Memory B cell (primary cell): ENCODE results near the gene C19orf44.
A peak's percentile ranks its signal among the peaks of the same experiment; 100 is the strongest.

ENCODE experiments used
- ATAC-seq: fragments of 150-1000 bp; cut with Tn5 transposase; 2 replicates; pipeline ENCODE4 v1.10.0; 2021; ENCODE audit warnings: low read depth, mild to moderate bottlenecking, moderate library complexity
- DNase-seq, 2 donors: peaks; one replicate each; pipeline ENCODE4 v3.0.0; 2022; ENCODE audit warnings: low spot score in 2 of 2
- H3K27ac Mint-ChIP-seq: one replicate; pipeline ENCODE4 v1.8.0; 2022; ENCODE audit warnings: mild to moderate bottlenecking, moderate library complexity, mixed read lengths
- H3K27me3 Mint-ChIP-seq: one replicate; pipeline ENCODE4 v1.8.0; 2022; ENCODE audit warnings: mixed read lengths
- H3K36me3 Mint-ChIP-seq: one replicate; pipeline ENCODE4 v1.8.0; 2022; ENCODE audit warnings: mild to moderate bottlenecking, mixed read lengths
- H3K4me1 Mint-ChIP-seq: one replicate; pipeline ENCODE4 v1.8.0; 2022; ENCODE audit warnings: mixed read lengths
- H3K4me3 Mint-ChIP-seq: one replicate; pipeline ENCODE4 v1.8.0; 2022; ENCODE audit warnings: mild to moderate bottlenecking, moderate library complexity, mixed read lengths
- H3K9me3 Mint-ChIP-seq: one replicate; pipeline ENCODE4 v1.8.0; 2022; ENCODE audit warnings: mixed read lengths

C19orf44 gene

GRCh38 chr19:16516381-16516780 lies 20.2 kb downstream of the C19orf44 start:
- Mint-ChIP-seq H3K36me3 (peaks cover 35% of the 10 kb centered on the region), H3K4me3 (no peak overlapping the region), H3K9me3 (no peaks in the 10 kb centered on the region), H3K27ac (peak overlapping the region; percentile 55), H3K4me1 (no peaks in the 10 kb centered on the region), H3K27me3 (no peaks in the 10 kb centered on the region)
- ATAC-seq (no peak), DNase-seq (no peak)

- Mint-ChIP-seq H3K27me3 (no peaks in the 10 kb centered on the region), H3K9me3 (no peaks in the 10 kb centered on the region), H3K4me1 (no peaks in the 10 kb centered on the region), H3K36me3 (peaks cover 31% of the 10 kb centered on the region), H3K27ac (peak overlapping the region; percentile 55), H3K4me3 (no peak overlapping the region)
- no peak for DNase-seq
- ATAC-seq, result no peak
Observed at GRCh38 chr19:16516923-16517610, 20.9 kb downstream of the C19orf44 start.

GRCh38 chr19:16518061-16518460 lies 21.9 kb downstream of the C19orf44 start:
- Mint-ChIP-seq H3K36me3 (peaks cover 33% of the 10 kb centered on the region), H3K27me3 (no peaks in the 10 kb centered on the region), H3K4me3 (no peak overlapping the region), H3K27ac (no peak overlapping the region), H3K9me3 (no peaks in the 10 kb centered on the region), H3K4me1 (no peaks in the 10 kb centered on the region)
- DNase-seq, result no peak
- ATAC-seq, result no peak

GRCh38 chr19:16518483-16519229 lies 22.5 kb downstream of the C19orf44 start:
- Mint-ChIP-seq H3K4me3 (no peak overlapping the region), H3K4me1 (no peaks in the 10 kb centered on the region), H3K27me3 (no peaks in the 10 kb centered on the region), H3K36me3 (peaks cover 36% of the 10 kb centered on the region), H3K27ac (no peak overlapping the region), H3K9me3 (no peaks in the 10 kb centered on the region)
- DNase-seq (no peak), ATAC-seq (no peak)

GRCh38 chr19:16519230-16519687 lies 23.1 kb downstream of the C19orf44 start:
- Mint-ChIP-seq H3K36me3 (peaks cover 41% of the 10 kb centered on the region), H3K9me3 (no peaks in the 10 kb centered on the region), H3K4me1 (no peaks in the 10 kb centered on the region), H3K27ac (no peak overlapping the region), H3K27me3 (no peaks in the 10 kb centered on the region), H3K4me3 (no peak overlapping the region)
- ATAC-seq, result no peak
- DNase-seq, result no peak

- Mint-ChIP-seq H3K4me1 (no peaks in the 10 kb centered on the region), H3K36me3 (peaks cover 42% of the 10 kb centered on the region), H3K27ac (no peak overlapping the region), H3K4me3 (no peak overlapping the region), H3K9me3 (no peaks in the 10 kb centered on the region), H3K27me3 (no peaks in the 10 kb centered on the region)
- ATAC-seq, result no peak
- DNase-seq, result no peak
Observed at GRCh38 chr19:16520074-16520973, 24.1 kb downstream of the C19orf44 start.

GRCh38 chr19:16520986-16521624 lies 24.9 kb downstream of the C19orf44 start:
- H3K36me3 Mint-ChIP-seq, result peaks cover 42% of the 10 kb centered on the region
- ATAC-seq (no peak), DNase-seq (no peak)
- H3K9me3 Mint-ChIP-seq, result no peaks in the 10 kb centered on the region
- no peaks in the 10 kb centered on the region for H3K4me1 Mint-ChIP-seq
- no peak overlapping the region for H3K27ac Mint-ChIP-seq
- H3K4me3 Mint-ChIP-seq, result no peak overlapping the region
- no peaks in the 10 kb centered on the region for H3K27me3 Mint-ChIP-seq

- Mint-ChIP-seq H3K36me3 (peaks cover 41% of the 10 kb centered on the region), H3K9me3 (no peaks in the 10 kb centered on the region), H3K27ac (no peak overlapping the region), H3K27me3 (no peaks in the 10 kb centered on the region), H3K4me3 (no peak overlapping the region), H3K4me1 (no peaks in the 10 kb centered on the region)
- DNase-seq, result no peak
- no peak for ATAC-seq
Observed at GRCh38 chr19:16521715-16522289, 25.6 kb downstream of the C19orf44 start.

- Mint-ChIP-seq H3K9me3 (no peaks in the 10 kb centered on the region), H3K27ac (no peak overlapping the region), H3K27me3 (no peaks in the 10 kb centered on the region), H3K4me3 (no peak overlapping the region), H3K36me3 (peaks cover 39% of the 10 kb centered on the region), H3K4me1 (no peaks in the 10 kb centered on the region)
- DNase-seq (no peak), ATAC-seq (no peak)
Observed at GRCh38 chr19:16522559-16523377, 26.6 kb downstream of the C19orf44 start.

- H3K27me3 Mint-ChIP-seq, result no peaks in the 10 kb centered on the region
- no peak for ATAC-seq
- peaks cover 32% of the 10 kb centered on the region for H3K36me3 Mint-ChIP-seq
- H3K4me1 Mint-ChIP-seq, result no peaks in the 10 kb centered on the region
- no peaks in the 10 kb centered on the region for H3K9me3 Mint-ChIP-seq
- DNase-seq, result no peak
- H3K4me3 Mint-ChIP-seq, result no peak overlapping the region
- no peak overlapping the region for H3K27ac Mint-ChIP-seq
Observed at GRCh38 chr19:16524991-16525734, 29.0 kb downstream of the C19orf44 start.

- no peaks in the 10 kb centered on the region for H3K27me3 Mint-ChIP-seq
- H3K36me3 Mint-ChIP-seq, result peaks cover 28% of the 10 kb centered on the region
- no peak for ATAC-seq
- no peaks in the 10 kb centered on the region for H3K4me1 Mint-ChIP-seq
- H3K9me3 Mint-ChIP-seq, result no peaks in the 10 kb centered on the region
- no peak overlapping the region for H3K27ac Mint-ChIP-seq
- no peak overlapping the region for H3K4me3 Mint-ChIP-seq
- no peak for DNase-seq
Observed at GRCh38 chr19:16525751-16526481, 29.7 kb downstream of the C19orf44 start.
